HL-60 (cell line): Measurements from ENCODE around the gene PIK3R3.

Experiments
- DNase-seq, 2 experiments: peaks; one replicate each; pipeline ENCODE4 v3.0.0-alpha.2; 2010 to 2020; ENCODE audit warnings: low read depth in 1 of 2, low spot score in 1 of 2
- H3K27ac ChIP-seq: fragments of 250-450 bp; sonication (Bioruptor Pico); replicated peaks from 2 replicates; pipeline ENCODE4 v1.5.1; 2020; ENCODE audit warnings: mild to moderate bottlenecking, moderate library complexity
- H3K27me3 ChIP-seq: fragments of 250-450 bp; sonication (Bioruptor Pico); 2 replicates; pipeline ENCODE4 v1.5.1; 2021; ENCODE audit warnings: mild to moderate bottlenecking, moderate library complexity; ENCODE audit not compliant: insufficient read depth, poor library complexity, severe bottlenecking
- H3K4me3 ChIP-seq: replicated peaks from 2 replicates; pipeline ENCODE4 v1.5.1; 2011; ENCODE audit warnings: mild to moderate bottlenecking, control low read depth, low read length; ENCODE audit not compliant: insufficient read depth
- CTCF ChIP-seq: IDR thresholded peaks from one replicate; pipeline ENCODE4 v1.5.1; 2011; ENCODE audit warnings: low read length, control low read depth, inconsistent platforms; ENCODE audit not compliant: insufficient read depth
- GABPA ChIP-seq: IDR thresholded peaks from 2 replicates; pipeline ENCODE4 v1.6.1; 2012; ENCODE audit warnings: low read depth
- POLR2AphosphoS5 ChIP-seq: IDR thresholded peaks from 2 replicates; pipeline ENCODE4 v1.6.1; 2012; ENCODE audit warnings: low read depth
- REST ChIP-seq: IDR thresholded peaks from 2 replicates; pipeline ENCODE4 v1.6.1; 2012; ENCODE audit warnings: low read depth; ENCODE audit not compliant: insufficient replicate concordance
- SPI1 ChIP-seq: IDR thresholded peaks from 2 replicates; pipeline ENCODE4 v1.6.1; 2012; ENCODE audit warnings: low read depth, mild to moderate bottlenecking, borderline replicate concordance

PIK3R3 gene

GRCh38 chr1:46030876-46031660 lies 101.4 kb downstream of the PIK3R3 start:
- TF ChIP-seq SPI1 = no peak
- TF ChIP-seq GABPA = no peak
- no peak for TF ChIP-seq CTCF
- TF ChIP-seq POLR2AphosphoS5 = no peak
- TF ChIP-seq REST = no peak
- H3K27ac ChIP-seq = no peak overlapping the region

GRCh38 chr1:46030074-46030870 lies 102.2 kb downstream of the PIK3R3 start:
- TF ChIP-seq GABPA = no peak
- TF ChIP-seq REST = no peak
- no peak for TF ChIP-seq POLR2AphosphoS5
- TF ChIP-seq CTCF = no peak
- no peak for TF ChIP-seq SPI1
- Histone ChIP-seq H3K27me3 (no peaks in the 10 kb centered on the region), H3K27ac (no peak overlapping the region), H3K4me3 (no peak overlapping the region)
- DNase-seq = no peak

More at GRCh38 chr1:46030876-46031660, 101.4 kb downstream of the PIK3R3 start:
- Histone ChIP-seq H3K4me3 (no peak overlapping the region), H3K27me3 (no peaks in the 10 kb centered on the region)
- DNase-seq = no peak

GRCh38 chr1:46027788-46028573 lies 104.4 kb downstream of the PIK3R3 start:
- Histone ChIP-seq H3K4me3 (no peak overlapping the region), H3K27me3 (no peaks in the 10 kb centered on the region), H3K27ac (no peak overlapping the region)
- DNase-seq = no peak
- TF ChIP-seq SPI1 (no peak), GABPA (no peak), POLR2AphosphoS5 (no peak), REST (no peak), CTCF (no peak)
